Measurements from ENCODE around the gene SUCLG1.

The SUCLG1 gene

GRCh38 chr2:84395820-84396219, 63.3 kb downstream of the SUCLG1 start:
- TF ChIP-seq, protein P1, sequence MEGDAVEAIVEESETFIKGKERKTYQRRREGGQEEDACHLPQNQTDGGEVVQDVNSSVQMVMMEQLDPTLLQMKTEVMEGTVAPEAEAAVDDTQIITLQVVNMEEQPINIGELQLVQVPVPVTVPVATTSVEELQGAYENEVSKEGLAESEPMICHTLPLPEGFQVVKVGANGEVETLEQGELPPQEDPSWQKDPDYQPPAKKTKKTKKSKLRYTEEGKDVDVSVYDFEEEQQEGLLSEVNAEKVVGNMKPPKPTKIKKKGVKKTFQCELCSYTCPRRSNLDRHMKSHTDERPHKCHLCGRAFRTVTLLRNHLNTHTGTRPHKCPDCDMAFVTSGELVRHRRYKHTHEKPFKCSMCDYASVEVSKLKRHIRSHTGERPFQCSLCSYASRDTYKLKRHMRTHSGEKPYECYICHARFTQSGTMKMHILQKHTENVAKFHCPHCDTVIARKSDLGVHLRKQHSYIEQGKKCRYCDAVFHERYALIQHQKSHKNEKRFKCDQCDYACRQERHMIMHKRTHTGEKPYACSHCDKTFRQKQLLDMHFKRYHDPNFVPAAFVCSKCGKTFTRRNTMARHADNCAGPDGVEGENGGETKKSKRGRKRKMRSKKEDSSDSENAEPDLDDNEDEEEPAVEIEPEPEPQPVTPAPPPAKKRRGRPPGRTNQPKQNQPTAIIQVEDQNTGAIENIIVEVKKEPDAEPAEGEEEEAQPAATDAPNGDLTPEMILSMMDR (IDR thresholded peaks at IDR 0.05), result no peak
- no peak for DNase-seq (ENCODE audit: low spot score)
- Histone ChIP-seq H3K27ac (no peak overlapping the region), H3K4me3 (no peak overlapping the region)

DNA sequence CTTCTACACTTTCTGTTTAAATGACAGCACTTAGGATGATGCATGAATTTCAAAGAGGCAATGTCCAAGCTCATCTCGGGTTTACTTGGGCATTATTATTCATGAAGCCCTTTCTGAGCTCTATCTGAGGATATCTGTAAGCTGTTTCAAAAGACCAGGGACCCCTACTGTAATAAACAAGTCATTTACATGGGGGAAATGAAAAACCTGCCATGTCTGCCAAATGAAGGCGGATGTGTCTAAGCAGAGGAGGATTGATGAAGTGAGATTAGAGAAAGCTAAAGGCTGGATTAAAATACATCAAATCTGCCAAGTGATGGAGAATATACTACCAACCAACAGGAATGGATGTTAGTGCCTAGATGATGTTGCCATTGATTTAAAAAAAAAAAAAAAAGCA, 64.5 kb downstream of the SUCLG1 start:
- TF ChIP-seq, protein P1 (IDR thresholded peaks at IDR 0.05), result no peak
- no peak for DNase-seq (ENCODE audit: low spot score)
- Histone ChIP-seq H3K4me3 (no peak overlapping the region), H3K27ac (no peak overlapping the region)

DNA sequence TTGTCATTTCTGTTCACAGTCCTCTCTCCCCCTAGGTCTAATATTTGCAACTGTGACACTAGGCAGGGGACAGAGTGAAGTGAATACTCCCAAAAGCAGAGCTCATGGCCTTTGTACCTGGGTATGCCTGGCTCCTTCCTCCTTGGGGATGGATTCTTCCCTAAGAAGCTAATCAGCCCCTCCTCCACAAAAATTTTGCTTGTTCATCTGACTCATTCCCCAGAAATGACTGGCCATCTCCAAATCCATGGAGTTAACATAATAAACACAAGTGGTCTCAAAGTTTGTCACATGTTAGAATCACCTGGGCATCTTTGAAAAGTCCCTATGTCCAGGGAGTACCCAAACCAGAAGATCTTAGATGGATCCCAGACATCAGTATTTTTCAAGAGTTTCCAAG, 65.3 kb downstream of the SUCLG1 start:
- no peak overlapping the region for H3K27ac ChIP-seq
- TF ChIP-seq, protein P1 (IDR thresholded peaks at IDR 0.05), result no peak
- DNase-seq (ENCODE audit: low spot score), result no peak

DNA sequence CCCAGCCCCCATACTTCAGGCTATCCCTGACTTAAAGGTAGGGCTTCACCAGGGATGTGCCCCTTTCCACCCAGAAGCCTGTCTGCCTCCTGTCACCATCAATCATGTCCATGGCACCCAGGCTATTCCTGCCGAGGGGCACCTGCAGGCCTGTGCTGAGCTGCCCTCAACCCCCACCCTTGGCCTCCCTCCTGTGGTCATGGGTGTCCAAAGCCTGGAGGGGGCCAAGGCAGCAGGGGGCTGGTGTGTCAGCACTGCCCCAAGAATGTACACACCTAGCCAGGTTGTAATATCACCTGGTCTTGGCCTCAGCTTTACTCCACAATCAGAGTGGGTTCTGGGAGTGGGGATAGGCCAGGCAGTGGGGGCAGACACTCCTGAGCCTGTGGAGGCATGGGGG, 69.3 kb downstream of the SUCLG1 start:
- H3K4me3 ChIP-seq, result no peak overlapping the region
- no peak for DNase-seq (ENCODE audit: low spot score)
- TF ChIP-seq, protein P1 (IDR thresholded peaks at IDR 0.05), result no peak
- H3K27ac ChIP-seq, result no peak overlapping the region

More for the DNA sequence above, 65.3 kb downstream of the SUCLG1 start:
- H3K4me3 ChIP-seq, result no peak overlapping the region

- DNase-seq (ENCODE audit: low spot score), result no peak
- TF ChIP-seq, protein P1 (IDR thresholded peaks at IDR 0.05), result no peak
- Histone ChIP-seq H3K27ac (no peak overlapping the region), H3K4me3 (no peak overlapping the region)
These were observed 70.1 kb downstream of the SUCLG1 start for GRCh38 chr2:84388921-84389490.

DNA sequence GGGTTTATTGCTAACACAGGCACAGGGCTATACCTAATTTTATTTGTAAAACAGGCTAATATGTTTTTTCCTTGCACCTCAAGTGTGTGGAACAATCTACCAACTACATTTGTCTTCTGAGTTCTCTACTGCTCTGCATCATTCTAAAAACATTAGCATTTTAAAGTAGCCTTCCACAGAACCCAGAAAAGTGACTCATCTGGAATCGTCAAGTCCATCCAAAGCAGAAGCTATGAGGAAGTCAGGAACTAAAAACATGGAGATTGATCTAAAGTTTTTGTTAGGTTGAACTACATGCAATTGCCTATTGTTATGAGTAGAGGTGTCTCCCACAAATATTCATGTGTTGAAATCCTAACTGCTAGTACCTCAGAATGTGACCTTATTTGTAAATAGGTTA, 70.9 kb downstream of the SUCLG1 start:
- TF ChIP-seq, protein P1 (IDR thresholded peaks at IDR 0.05), result no peak
- DNase-seq (ENCODE audit: low spot score), result no peak
- H3K4me3 ChIP-seq, result no peak overlapping the region
- H3K27ac ChIP-seq, result no peak overlapping the region

DNA sequence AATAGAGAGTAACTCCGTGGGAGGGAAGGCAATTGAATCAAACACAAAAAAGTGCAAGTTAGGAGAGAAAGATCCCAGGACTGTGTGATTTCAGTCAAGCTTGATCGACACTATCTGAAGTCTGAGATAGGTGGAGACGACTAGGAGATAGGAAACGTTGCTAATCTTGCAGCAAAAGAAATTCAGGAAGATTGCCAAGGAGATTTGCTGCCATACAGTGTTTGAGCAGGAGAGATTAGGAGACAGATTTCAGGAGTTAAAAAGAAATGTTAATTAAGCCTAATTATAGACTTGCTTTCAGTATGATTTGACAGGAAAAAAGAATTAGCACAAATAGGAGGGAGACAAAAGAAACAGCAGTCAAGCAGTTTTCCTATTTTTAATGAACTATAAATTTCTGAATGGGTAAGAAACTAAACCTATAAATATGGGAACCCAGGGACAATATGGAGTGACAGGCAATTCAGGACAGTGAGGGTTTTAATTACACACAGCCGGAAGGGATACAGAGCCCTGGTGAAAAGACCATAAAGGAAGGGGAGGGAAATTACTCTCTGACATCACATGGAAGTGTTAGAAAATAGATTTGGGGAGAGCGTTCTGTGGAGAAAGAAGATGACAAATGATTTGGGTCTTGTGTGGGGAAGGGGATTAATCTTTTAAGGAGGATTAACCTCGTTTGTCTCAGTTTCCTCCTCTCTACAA, 72.6 kb downstream of the SUCLG1 start:
- H3K4me3 ChIP-seq, result no peak overlapping the region
- TF ChIP-seq, protein P1 (IDR thresholded peaks at IDR 0.05), result no peak
- DNase-seq (ENCODE audit: low spot score), result no peak
- H3K27ac ChIP-seq, result no peak overlapping the region
